ENCODE results near the gene ZMPSTE24. TPM values are rescaled to one million over a fixed set of nuclear protein-coding genes. Genes with fewer than 3 reads are reported as not detected.

ZMPSTE24 gene
- total RNA-seq, 1 donor, result 110 TPM

GRCh38 chr1:40247655-40248054 lies 10.4 kb upstream of the ZMPSTE24 start, which contains the start of gene TMCO2:
Gene TMCO2, plus strand, starts transcription at chr1:40247937. Its CDS starts 57 bp downstream, at chr1:40247994.
- DNase-seq (ENCODE audit: low read depth), result no peak
- no peak within 1 kb of the TSS for H3K4me3 ChIP-seq (ENCODE audit: low read depth, low read length)
- no peak for TF ChIP-seq CTCF (IDR thresholded peaks at IDR 0.05; ENCODE audit: insufficient read depth, low read depth, low read length)

GRCh38 chr1:40248412-40248811 lies 9.6 kb upstream of the ZMPSTE24 start:
- DNase-seq (ENCODE audit: low read depth), result no peak
- H3K4me3 ChIP-seq (ENCODE audit: low read depth, low read length), result no peak overlapping the region
- no peak for TF ChIP-seq CTCF (IDR thresholded peaks at IDR 0.05; ENCODE audit: insufficient read depth, low read depth, low read length)

DNA sequence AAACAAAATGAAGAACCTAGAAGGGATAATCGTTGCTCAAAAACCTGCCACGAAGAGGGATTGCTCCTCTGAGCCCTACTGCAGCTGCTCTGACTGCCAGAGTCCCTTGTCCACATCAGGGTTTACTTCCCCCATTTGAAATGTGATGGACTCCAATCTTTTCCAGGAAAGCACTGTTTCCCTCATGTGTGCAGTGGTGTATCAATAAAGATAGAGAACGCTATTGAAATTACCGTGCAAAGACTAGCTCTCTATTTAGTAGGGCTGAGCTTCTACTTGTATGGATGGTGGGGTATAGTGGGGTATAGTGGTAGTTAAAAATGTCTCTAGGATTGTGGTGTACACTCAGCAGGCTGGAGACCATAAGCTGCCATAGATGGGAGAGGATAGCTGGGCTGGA lies 6.6 kb upstream of the ZMPSTE24 start:
- H3K4me3 ChIP-seq (ENCODE audit: low read depth, low read length), result no peak overlapping the region
- no peak for TF ChIP-seq CTCF (IDR thresholded peaks at IDR 0.05; ENCODE audit: insufficient read depth, low read depth, low read length)
- DNase-seq (ENCODE audit: low read depth), result no peak

DNA sequence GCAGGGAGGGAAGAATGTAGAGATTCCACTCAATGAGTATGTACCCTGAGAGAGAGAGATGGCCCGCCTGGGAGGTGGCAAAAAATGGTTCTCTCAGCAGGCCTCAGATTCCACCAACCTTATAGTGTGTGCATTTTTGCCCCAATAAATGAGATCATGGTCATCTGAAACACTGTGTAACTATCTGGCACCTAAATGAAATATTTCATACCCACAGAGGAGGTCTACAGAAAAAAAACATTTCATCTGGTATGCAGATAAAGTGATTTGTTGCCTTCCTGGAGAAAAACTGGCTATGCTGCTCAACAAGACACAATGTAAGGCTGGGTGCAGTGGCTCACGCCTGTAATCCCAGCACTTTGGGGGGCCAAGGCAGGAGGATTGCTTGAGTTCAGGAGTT lies 5.4 kb upstream of the ZMPSTE24 start:
- DNase-seq (ENCODE audit: low read depth), result no peak
- TF ChIP-seq CTCF (IDR thresholded peaks at IDR 0.05; ENCODE audit: insufficient read depth, low read depth, low read length), result no peak
- H3K4me3 ChIP-seq (ENCODE audit: low read depth, low read length), result no peak overlapping the region

GRCh38 chr1:40255231-40255630 lies 2.8 kb upstream of the ZMPSTE24 start:
- no peak for DNase-seq (ENCODE audit: low read depth)
- no peak for TF ChIP-seq CTCF (IDR thresholded peaks at IDR 0.05; ENCODE audit: insufficient read depth, low read depth, low read length)
- no peak overlapping the region for H3K4me3 ChIP-seq (ENCODE audit: low read depth, low read length)

- no peak for DNase-seq (ENCODE audit: low read depth)
- peak overlapping the region; percentile 73 for H3K4me3 ChIP-seq (ENCODE audit: low read depth, low read length)
- TF ChIP-seq CTCF (IDR thresholded peaks at IDR 0.05; ENCODE audit: insufficient read depth, low read depth, low read length), result no peak
Measured at GRCh38 chr1:40256401-40257084, 1.5 kb upstream of the ZMPSTE24 start.

DNA sequence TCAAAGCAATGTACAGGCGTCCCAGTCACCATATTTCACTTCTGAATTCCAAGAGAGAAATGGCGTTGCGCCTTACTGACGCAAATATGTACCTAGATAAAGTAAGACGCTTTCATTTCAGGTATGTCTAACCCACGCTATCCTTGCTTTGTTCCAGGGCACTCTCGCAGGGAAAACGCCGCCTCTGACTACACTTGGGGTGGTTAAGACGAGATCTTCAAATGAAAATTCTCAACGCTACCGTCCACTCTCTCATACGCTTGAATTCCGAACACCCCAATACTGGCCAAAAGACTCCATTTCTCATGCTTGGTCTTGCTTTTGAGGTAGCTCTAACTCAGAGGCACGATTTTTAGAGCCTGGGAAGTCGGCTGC lies 736 bp upstream of the ZMPSTE24 start:
- H3K4me3 ChIP-seq (ENCODE audit: low read depth, low read length), result peak overlapping the region; percentile 73
- no peak for TF ChIP-seq CTCF (IDR thresholded peaks at IDR 0.05; ENCODE audit: insufficient read depth, low read depth, low read length)
- no peak for DNase-seq (ENCODE audit: low read depth)
